Body of pancreas (tissue), 4 donors: ENCODE data around the gene PIGZ. TPM values are rescaled to one million over a fixed set of nuclear protein-coding genes. Genes with fewer than 3 reads are reported as not detected.

Source experiments
- ATAC-seq: fragments of 150-250 bp; one replicate; pipeline ENCODE4 v1.9.1; 2016
- DNase-seq, 4 donors: peaks; one replicate each; pipeline ENCODE4 v3.0.0-alpha.2; 2019
- H3K27ac ChIP-seq, 4 donors: fragments of 200-600 bp; sonication (generic); 1 replicate in 3 of 4; 2 replicates in 1 of 4; pipeline versions ENCODE4 v1.5.1 to v1.6.1; 2016 to 2019; ENCODE audit warnings: mild to moderate bottlenecking in 1 of 4, mixed read lengths in 1 of 4, moderate library complexity in 1 of 4
- H3K27me3 ChIP-seq, 2 donors: fragments of 200-600 bp; sonication (generic); one replicate each; pipeline ENCODE4 v1.6.0; 2016; ENCODE audit warnings: mild to moderate bottlenecking in 1 of 2
- H3K36me3 ChIP-seq, 2 donors: fragments of 200-600 bp; sonication (generic); replicated peaks in 1 of 2; 2 replicates each; pipeline ENCODE4 v1.5.1; 2016; ENCODE audit warnings: low read depth in 2 of 2; ENCODE audit not compliant: insufficient read depth in 1 of 2
- H3K4me1 ChIP-seq: fragments of 200-600 bp; sonication (generic); one replicate; pipeline ENCODE4 v1.6.0; 2016
- H3K4me3 ChIP-seq, 2 donors: fragments of 200-600 bp; sonication (generic); 1 replicate in 1 of 2; 2 replicates in 1 of 2; pipeline ENCODE4 v1.5.1; 2016 to 2019
- H3K9me3 ChIP-seq, 3 donors: fragments of 200-600 bp; sonication (generic); 1 replicate in 2 of 3; 2 replicates in 1 of 3; pipeline ENCODE4 v1.5.1; 2016
- POLR2A ChIP-seq, 3 donors: fragments of 450-650 bp; IDR thresholded peaks; one replicate each; pipeline ENCODE4 v1.6.1; 2016; ENCODE audit warnings: antibody characterized with exemption in 3 of 3, mild to moderate bottlenecking in 2 of 3
- WGBS, 2 donors: methylation state at CpG; one replicate each; pipeline ENCODE4 v1.1.5; 2017; 5-methylcytosine and 5-hydroxymethylcytosine counted together
- intact Hi-C: fragments of 100-400 bp; cut with DNase I; formaldehyde crosslinking; loops from one replicate; pipeline ENCODE4 v1.15.1; 2023
- total RNA-seq, 2 donors: library from RNA; depleted of rRNA; stranded (reverse); fragments of >200 nt; gene quantifications; one replicate each; pipeline ENCODE4 v1.1.0, GENCODE V29; 2016
- TF ChIP-seq, protein P1 (sequence below), 7 experiments: fragments of 450-650 bp in 4 of 7; fragments of 200-600 bp in 3 of 7; sonication (generic) in 3 of 7; IDR thresholded peaks; one replicate each; pipeline ENCODE4 v1.5.1; 2016 to 2019; ENCODE audit warnings: antibody characterized with exemption in 7 of 7

PIGZ gene
- total RNA-seq, 2 donors from 2014 or later = 1.0 to 1.3 TPM

GRCh38 chr3:197007296-197007940, 38.8 kb upstream of the PIGZ start:
- peaks cover 11% of the 10 kb centered on the region for H3K4me1 ChIP-seq
- ATAC-seq (no peak), DNase-seq (no peak)
- no peak overlapping the region for H3K27ac ChIP-seq
- H3K4me3 ChIP-seq = no peak overlapping the region
- H3K27me3 ChIP-seq = no peaks in the 10 kb centered on the region
- no peaks in the 10 kb centered on the region for H3K9me3 ChIP-seq
- WGBS, 2 donors = 78 to 82% methylated on average over 11 to 12 of the region's 12 CpGs
- intact Hi-C loops = no loop called here
- H3K36me3 ChIP-seq = no peaks in the 10 kb centered on the region
- TF ChIP-seq, protein P1, sequence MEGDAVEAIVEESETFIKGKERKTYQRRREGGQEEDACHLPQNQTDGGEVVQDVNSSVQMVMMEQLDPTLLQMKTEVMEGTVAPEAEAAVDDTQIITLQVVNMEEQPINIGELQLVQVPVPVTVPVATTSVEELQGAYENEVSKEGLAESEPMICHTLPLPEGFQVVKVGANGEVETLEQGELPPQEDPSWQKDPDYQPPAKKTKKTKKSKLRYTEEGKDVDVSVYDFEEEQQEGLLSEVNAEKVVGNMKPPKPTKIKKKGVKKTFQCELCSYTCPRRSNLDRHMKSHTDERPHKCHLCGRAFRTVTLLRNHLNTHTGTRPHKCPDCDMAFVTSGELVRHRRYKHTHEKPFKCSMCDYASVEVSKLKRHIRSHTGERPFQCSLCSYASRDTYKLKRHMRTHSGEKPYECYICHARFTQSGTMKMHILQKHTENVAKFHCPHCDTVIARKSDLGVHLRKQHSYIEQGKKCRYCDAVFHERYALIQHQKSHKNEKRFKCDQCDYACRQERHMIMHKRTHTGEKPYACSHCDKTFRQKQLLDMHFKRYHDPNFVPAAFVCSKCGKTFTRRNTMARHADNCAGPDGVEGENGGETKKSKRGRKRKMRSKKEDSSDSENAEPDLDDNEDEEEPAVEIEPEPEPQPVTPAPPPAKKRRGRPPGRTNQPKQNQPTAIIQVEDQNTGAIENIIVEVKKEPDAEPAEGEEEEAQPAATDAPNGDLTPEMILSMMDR (IDR thresholded peaks at IDR 0.05) = no peak
- TF ChIP-seq POLR2A (IDR thresholded peaks at IDR 0.05) = no peak

DNA sequence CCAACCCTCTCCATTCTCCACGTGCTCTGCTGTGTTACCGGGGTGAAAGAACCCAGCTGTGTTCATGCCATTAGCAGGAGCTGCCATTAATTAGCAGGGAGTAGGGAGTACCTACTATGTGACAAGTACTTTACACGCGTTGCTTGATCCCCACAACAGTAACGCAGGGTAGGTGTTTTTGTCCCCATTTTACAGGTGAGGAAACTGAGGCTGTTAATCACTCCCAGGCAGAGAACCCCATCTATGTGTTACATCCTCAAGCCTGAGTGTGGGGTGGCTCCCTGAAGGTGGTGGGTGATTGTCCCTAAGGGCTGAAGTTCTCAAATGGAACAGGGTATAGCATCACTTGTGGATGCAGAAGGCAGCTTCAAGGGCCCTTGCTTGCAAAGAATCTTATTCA, 38.2 kb upstream of the PIGZ start:
- ATAC-seq = no peak
- Histone ChIP-seq H3K4me3 (no peak overlapping the region), H3K9me3 (no peaks in the 10 kb centered on the region), H3K36me3 (no peaks in the 10 kb centered on the region), H3K27ac (no peak overlapping the region), H3K27me3 (no peaks in the 10 kb centered on the region), H3K4me1 (peaks cover 16% of the 10 kb centered on the region)
- DNase-seq = no peak
- WGBS, 2 donors = 89 to 94% methylated on average over 5 of the region's 5 CpGs
- no peak for TF ChIP-seq POLR2A (IDR thresholded peaks at IDR 0.05)
- TF ChIP-seq, protein P1 (IDR thresholded peaks at IDR 0.05) = no peak
- intact Hi-C loops = no loop called here

DNA sequence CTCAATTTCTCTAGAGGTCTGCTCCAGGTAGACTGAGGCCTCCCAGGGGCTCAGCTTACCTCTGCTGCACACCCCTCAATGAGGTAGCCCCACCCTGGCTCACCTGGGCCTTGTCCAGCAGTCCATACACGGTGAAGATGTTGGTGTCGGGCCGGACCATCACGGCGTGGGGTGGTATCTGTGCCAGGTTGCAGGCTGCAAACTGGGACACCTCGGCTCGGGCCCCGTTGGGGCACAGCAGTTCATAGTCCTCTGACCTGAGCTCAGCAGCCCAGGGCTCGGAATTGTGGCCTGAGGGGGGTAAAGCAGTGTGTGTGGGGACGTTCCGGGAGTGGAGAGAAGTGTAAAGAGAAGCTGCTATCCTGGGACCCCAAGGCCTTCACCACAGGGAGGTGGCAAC, 37.8 kb upstream of the PIGZ start:
- ATAC-seq (no peak), DNase-seq (no peak)
- intact Hi-C loops = no loop called here
- Histone ChIP-seq H3K9me3 (no peaks in the 10 kb centered on the region), H3K4me1 (peaks cover 17% of the 10 kb centered on the region), H3K27ac (no peak overlapping the region), H3K27me3 (no peaks in the 10 kb centered on the region), H3K4me3 (no peak overlapping the region), H3K36me3 (no peaks in the 10 kb centered on the region)
- TF ChIP-seq, protein P1 (IDR thresholded peaks at IDR 0.05) = no peak
- TF ChIP-seq POLR2A (IDR thresholded peaks at IDR 0.05) = no peak
- 89 to 90% methylated on average over 8 to 11 of the region's 11 CpGs for WGBS, 2 donors

GRCh38 chr3:197003461-197004385, 35.1 kb upstream of the PIGZ start:
- TF ChIP-seq, protein P1 (IDR thresholded peaks at IDR 0.05) = no peak
- TF ChIP-seq POLR2A (IDR thresholded peaks at IDR 0.05) = peak in 2 of 3 donors; percentile 17 to 35
- DNase-seq (peak; percentile 33 to 50 (median 45)), ATAC-seq (peak; percentile 17)
- H3K4me1 ChIP-seq = peaks cover 17% of the 10 kb centered on the region
- H3K27ac ChIP-seq = peak overlapping the region; percentile 79 to 83 (median 80)
- H3K9me3 ChIP-seq = no peaks in the 10 kb centered on the region
- intact Hi-C loops = no loop called here
- WGBS, 2 donors = 0 to 29% methylated on average over 11 to 50 of the region's 61 CpGs
- H3K4me3 ChIP-seq = peak overlapping the region; percentile 6 to 28
- no peaks in the 10 kb centered on the region for H3K36me3 ChIP-seq
- H3K27me3 ChIP-seq = no peaks in the 10 kb centered on the region
